ENCODE data around the gene SLC36A4. TPM values are rescaled to one million over a fixed set of nuclear protein-coding genes. Genes with fewer than 3 reads are reported as not detected.
"Not testable (repeated sequence)": the region's sequence is repeated elsewhere in the genome, so short reads cannot be mapped to it uniquely, and the experiment has no call there.

The SLC36A4 gene
- total RNA-seq, 1 donor: 34.1 TPM

DNA sequence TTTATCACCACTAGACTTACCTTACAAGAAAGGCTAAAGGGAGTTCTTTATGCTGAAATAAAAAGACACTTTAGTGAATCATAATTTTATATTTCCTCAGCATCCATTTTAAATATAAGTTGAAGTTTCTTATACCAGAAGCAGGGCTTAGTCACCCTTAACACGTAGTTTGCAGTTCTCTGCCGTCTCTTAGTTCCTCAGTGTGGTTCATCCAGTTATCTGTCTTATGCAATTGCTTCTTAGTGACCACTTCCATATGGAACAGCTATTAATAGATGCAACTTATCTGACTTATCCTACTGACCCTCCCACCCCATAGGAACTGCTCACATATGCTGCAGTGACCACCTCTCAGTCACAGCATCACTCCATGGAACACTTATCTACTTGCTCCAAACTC is 11.7 kb upstream of the SLC36A4 start:
- no peak overlapping the region for H3K4me3 ChIP-seq (ENCODE audit: low read length)
- no peaks in the 10 kb centered on the region for H3K27me3 ChIP-seq (ENCODE audit: insufficient read depth, low read length)
- H3K9me3 ChIP-seq (ENCODE audit: low read depth, low read length): no peaks in the 10 kb centered on the region
- H3K4me1 ChIP-seq (ENCODE audit: insufficient read depth, low read length): peaks cover 8% of the 10 kb centered on the region

DNA sequence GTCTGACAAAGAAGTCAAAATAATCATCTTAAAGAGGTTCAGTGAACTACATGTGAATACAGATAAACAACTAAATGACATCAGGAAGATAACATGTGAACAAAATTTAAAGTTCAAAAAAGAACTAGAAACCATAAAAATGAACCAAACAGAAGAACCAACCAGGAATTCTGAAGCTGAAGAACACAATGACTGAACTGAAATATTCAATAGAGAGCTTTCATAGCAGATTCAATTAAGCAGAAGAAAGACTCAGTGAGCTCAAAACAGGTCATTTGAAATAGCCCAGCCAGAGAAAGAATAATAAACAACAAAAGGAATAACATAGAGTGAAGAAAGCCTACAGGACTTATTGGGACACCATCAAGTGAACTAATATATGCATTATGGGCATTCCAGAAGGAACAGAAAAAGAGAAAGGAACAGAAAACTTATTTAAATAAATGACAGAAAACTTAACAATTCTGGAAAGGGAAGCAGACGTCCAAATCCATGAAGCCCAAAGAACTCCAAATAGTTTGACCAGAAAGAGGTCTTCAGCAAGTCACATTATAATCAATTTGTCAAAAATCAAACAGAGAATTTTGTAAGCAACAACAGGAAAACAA is 11.0 kb upstream of the SLC36A4 start:
- Histone ChIP-seq H3K4me1 (ENCODE audit: insufficient read depth, low read length) (peaks cover 8% of the 10 kb centered on the region), H3K9me3 (ENCODE audit: low read depth, low read length) (no peaks in the 10 kb centered on the region), H3K27me3 (ENCODE audit: insufficient read depth, low read length) (no peaks in the 10 kb centered on the region), H3K4me3 (ENCODE audit: low read length) (no peak overlapping the region)

DNA sequence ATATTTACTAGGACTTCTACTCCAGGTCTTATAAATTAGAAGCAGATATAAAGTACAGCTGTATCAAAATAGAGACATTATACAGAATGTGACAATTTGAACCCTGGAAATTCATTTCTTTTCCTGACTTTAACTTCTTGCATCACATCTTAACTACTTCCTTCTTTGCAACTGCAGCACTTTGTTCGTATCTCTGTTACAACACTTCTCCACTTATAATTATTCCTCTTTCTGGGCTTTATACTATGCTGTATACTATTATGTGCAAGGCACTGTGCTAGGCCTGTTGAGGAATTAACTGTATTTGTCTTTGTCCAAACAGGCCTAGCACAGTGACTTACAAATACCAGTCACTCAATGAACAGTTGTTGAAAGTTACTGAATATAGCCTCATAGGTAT is 1.8 kb upstream of the SLC36A4 start:
- no peaks in the 10 kb centered on the region for H3K9me3 ChIP-seq (ENCODE audit: low read depth, low read length)
- H3K27me3 ChIP-seq (ENCODE audit: insufficient read depth, low read length): peaks cover 3% of the 10 kb centered on the region
- H3K4me3 ChIP-seq (ENCODE audit: low read length): no peak overlapping the region
- H3K4me1 ChIP-seq (ENCODE audit: insufficient read depth, low read length): peaks cover 36% of the 10 kb centered on the region

- no peaks in the 10 kb centered on the region for H3K9me3 ChIP-seq (ENCODE audit: low read depth, low read length)
- peaks cover 3% of the 10 kb centered on the region for H3K27me3 ChIP-seq (ENCODE audit: insufficient read depth, low read length)
- H3K4me3 ChIP-seq (ENCODE audit: low read length): peak overlapping the region; percentile 69
- peaks cover 37% of the 10 kb centered on the region for H3K4me1 ChIP-seq (ENCODE audit: insufficient read depth, low read length)
Measured at GRCh38 chr11:93198215-93198845, 539 bp upstream of the SLC36A4 start.

DNA sequence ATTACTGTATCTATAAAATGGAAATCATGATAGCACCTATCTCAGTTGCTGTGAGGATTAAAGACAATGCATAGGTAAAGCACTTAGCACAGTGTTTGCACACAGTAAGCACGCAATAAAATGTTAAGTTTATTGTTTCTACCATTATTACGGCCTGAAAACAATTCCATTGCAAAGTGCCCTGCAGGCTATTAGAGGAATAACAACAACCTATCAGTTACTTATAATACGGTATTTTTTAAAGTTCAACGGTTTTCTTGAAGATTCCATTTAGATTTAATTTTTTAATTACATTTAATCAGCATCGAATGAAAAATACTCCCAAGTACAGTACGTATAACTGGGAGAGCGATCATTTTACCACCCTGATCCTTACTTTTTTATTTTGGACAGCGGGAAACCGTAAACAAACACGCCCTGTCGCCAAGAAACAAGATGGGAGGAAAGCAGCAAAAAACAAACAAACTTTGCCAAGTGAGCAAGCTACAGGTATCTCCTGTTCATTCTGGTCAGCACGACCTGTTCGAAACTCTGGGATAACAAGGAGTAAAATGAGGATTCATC is 893 bp downstream of the SLC36A4 start:
- Histone ChIP-seq H3K9me3 (ENCODE audit: low read depth, low read length) (no peaks in the 10 kb centered on the region), H3K27me3 (ENCODE audit: insufficient read depth, low read length) (peaks cover under 1% of the 10 kb centered on the region), H3K4me3 (ENCODE audit: low read length) (peak overlapping the region; percentile 69), H3K4me1 (ENCODE audit: insufficient read depth, low read length) (peaks cover 40% of the 10 kb centered on the region)

- no peaks in the 10 kb centered on the region for H3K9me3 ChIP-seq (ENCODE audit: low read depth, low read length)
- no peaks in the 10 kb centered on the region for H3K27me3 ChIP-seq (ENCODE audit: insufficient read depth, low read length)
- H3K4me3 ChIP-seq (ENCODE audit: low read length): no peak overlapping the region
- H3K4me1 ChIP-seq (ENCODE audit: insufficient read depth, low read length): peaks cover 25% of the 10 kb centered on the region
Measured at GRCh38 chr11:93194673-93195291, 3.0 kb downstream of the SLC36A4 start.

DNA sequence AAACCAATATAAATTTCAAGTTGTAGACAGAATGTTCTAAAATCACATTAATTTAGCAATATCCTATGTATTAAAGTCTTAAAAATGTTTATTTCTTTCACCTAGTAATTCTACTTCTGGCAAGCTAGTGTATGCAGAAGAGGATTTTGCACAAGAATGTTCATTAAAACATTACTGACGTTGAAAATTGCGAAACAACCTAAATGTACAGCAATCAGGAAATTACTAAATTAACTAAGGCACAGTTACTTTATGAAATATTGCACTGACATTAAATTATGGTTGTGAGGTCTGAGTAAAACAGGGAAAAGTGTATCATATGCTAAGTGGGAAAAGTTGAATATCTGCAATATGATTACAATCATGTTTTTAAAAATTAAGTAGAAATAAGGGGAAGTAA is 4.1 kb downstream of the SLC36A4 start:
- no peak overlapping the region for H3K4me3 ChIP-seq (ENCODE audit: low read length)
- H3K9me3 ChIP-seq (ENCODE audit: low read depth, low read length): no peaks in the 10 kb centered on the region
- H3K4me1 ChIP-seq (ENCODE audit: insufficient read depth, low read length): peaks cover 18% of the 10 kb centered on the region
- H3K27me3 ChIP-seq (ENCODE audit: insufficient read depth, low read length): no peaks in the 10 kb centered on the region

- Histone ChIP-seq H3K4me3 (ENCODE audit: low read length) (no peak overlapping the region), H3K4me1 (ENCODE audit: insufficient read depth, low read length) (peaks cover 13% of the 10 kb centered on the region), H3K9me3 (ENCODE audit: low read depth, low read length) (peaks cover 6% of the 10 kb centered on the region), H3K27me3 (ENCODE audit: insufficient read depth, low read length) (no peaks in the 10 kb centered on the region)
Measured at GRCh38 chr11:93192163-93192562, 5.6 kb downstream of the SLC36A4 start.

DNA sequence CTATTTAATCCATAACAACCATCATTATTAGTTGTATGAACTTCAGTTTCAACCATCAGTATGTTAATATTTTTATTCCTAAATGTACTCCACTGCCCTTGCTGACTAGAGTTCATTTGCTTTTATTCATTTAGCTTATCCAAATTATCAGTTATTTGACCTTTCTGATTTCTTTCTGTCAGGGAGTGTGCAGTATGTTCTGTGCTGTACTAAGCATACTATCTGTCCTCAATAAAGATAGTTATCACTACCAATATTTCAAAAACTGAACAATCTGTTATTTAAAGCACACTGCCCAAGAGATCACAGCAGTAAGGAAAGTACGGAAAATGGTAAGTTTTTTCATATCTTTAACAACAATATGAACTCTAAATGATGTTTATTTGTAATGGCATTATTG is 8.3 kb downstream of the SLC36A4 start:
- H3K4me1 ChIP-seq (ENCODE audit: insufficient read depth, low read length): peaks cover 4% of the 10 kb centered on the region

DNA sequence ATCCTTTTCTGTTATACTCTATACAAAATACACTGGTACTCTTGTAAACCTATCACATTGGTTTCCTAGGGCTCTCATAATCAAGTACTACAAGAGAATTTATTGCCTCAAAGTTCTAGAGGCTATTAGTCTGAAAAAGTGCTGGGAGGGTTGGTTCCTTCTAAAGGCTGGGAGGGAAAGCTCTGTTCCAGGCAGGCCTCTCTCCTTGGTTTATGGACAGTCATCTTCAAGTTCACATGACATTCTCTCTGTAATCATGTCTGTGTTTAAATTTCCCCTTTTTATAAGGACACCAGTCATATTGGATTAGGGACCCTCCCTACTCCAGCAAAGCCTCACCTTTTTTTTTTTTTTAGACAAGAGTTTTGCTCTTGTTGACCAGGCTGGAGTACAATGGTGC is 9.1 kb downstream of the SLC36A4 start:
- Histone ChIP-seq H3K9me3 (ENCODE audit: low read depth, low read length) (peaks cover 6% of the 10 kb centered on the region), H3K27me3 (ENCODE audit: insufficient read depth, low read length) (no peaks in the 10 kb centered on the region), H3K4me3 (ENCODE audit: low read length) (no peak overlapping the region), H3K4me1 (ENCODE audit: insufficient read depth, low read length) (peaks cover 4% of the 10 kb centered on the region)

More for the DNA sequence above, 8.3 kb downstream of the SLC36A4 start:
- Histone ChIP-seq H3K27me3 (ENCODE audit: insufficient read depth, low read length) (no peaks in the 10 kb centered on the region), H3K9me3 (ENCODE audit: low read depth, low read length) (peaks cover 6% of the 10 kb centered on the region), H3K4me3 (ENCODE audit: low read length) (no peak overlapping the region)

DNA sequence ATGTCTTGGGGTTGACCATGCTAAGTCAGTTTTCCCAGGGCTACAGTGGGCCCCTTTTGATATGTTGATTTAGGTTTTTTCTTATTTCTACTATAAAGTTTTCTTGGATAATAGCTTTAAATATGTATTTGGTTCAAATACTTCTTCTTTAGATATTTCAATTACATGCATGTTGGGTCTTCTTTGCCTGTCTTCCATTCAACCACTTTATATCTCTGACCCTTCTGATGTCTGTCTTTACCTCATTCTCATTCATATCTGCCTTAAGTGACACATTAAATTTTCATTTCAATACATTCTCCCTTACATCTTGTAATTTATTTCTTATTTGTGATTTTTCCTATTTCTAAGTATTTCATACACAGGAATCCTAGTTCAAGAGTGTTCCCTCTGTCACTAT is 10.5 kb downstream of the SLC36A4 start:
- H3K27me3 ChIP-seq (ENCODE audit: insufficient read depth, low read length): no peaks in the 10 kb centered on the region
- peaks cover 4% of the 10 kb centered on the region for H3K4me1 ChIP-seq (ENCODE audit: insufficient read depth, low read length)
- peaks cover 6% of the 10 kb centered on the region for H3K9me3 ChIP-seq (ENCODE audit: low read depth, low read length)
- H3K4me3 ChIP-seq (ENCODE audit: low read length): no peak overlapping the region

DNA sequence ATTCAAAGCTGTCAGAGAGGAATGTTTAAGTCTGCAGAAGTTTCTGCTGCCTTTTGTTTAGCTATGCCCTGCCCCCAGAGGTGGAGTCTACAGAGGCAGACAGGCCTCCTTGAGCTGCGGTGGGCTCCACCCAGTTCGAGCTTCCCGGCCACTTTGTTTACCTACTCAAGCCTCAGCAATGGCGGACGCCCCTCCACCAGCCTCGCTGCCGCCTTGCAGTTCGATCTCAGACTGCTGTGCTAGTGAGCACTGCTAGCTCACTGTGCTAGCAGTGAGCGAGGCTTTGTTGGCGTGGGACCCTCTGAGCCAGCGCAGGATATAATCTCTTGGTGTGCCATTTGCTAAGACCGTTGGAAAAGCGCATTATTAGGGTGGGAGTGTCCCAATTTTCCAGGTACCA is 19.9 kb downstream of the SLC36A4 start:
- not testable (repeated sequence) for H3K27me3 ChIP-seq (ENCODE audit: insufficient read depth, low read length); H3K9me3 ChIP-seq (ENCODE audit: low read depth, low read length); H3K4me1 ChIP-seq (ENCODE audit: insufficient read depth, low read length); H3K4me3 ChIP-seq (ENCODE audit: low read length)

DNA sequence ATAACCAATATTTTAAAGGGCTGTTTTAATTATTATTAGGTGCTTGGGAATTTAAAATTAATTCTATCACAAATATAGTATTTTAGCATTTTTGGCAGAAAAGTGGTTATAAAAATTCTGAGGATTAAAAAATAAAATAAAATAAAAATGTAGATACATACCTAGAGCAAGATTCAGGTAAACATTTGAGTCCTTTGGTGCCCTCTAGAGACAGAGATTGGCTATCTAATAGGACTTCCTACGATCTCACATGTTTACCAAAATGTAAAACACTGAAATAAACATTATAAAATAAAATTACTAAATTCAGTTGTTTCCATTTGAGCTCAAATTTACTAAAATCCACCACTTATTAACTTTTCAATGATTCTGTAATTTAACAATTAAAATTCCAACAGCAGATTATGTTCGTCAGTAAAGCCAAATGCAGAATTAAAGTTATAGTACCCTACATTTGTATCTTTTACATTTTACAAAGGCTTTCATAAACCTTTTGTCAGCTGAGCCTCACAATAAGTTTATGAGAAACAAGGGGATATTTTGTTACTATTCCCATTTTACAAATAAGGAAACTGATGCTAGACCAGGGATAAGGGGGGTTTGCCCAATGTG is 27.7 kb downstream of the SLC36A4 start:
- Histone ChIP-seq H3K4me3 (ENCODE audit: low read length) (no peak overlapping the region), H3K4me1 (ENCODE audit: insufficient read depth, low read length) (no peaks in the 10 kb centered on the region), H3K9me3 (ENCODE audit: low read depth, low read length) (no peaks in the 10 kb centered on the region), H3K27me3 (ENCODE audit: insufficient read depth, low read length) (no peaks in the 10 kb centered on the region)

DNA sequence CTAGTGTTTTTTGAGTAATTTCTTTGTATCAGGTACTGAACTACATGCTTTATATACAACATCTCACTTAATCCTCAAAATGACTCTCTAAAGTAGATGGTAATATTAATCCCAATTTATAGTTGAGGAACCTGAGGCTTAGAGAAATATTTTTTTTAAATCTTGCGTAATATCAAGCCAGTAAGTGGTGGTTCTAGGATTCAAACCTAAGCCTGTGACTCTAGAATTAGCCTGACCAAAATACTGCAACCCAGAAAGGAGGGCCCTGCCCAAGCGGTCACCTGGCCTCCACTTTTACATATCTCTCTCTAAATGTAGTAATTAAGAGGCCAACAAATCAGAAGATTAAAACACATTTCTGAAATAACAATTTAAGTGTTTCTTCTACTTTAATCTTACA is 28.6 kb downstream of the SLC36A4 start:
- H3K9me3 ChIP-seq (ENCODE audit: low read depth, low read length): no peaks in the 10 kb centered on the region
- no peak overlapping the region for H3K4me3 ChIP-seq (ENCODE audit: low read length)
- H3K27me3 ChIP-seq (ENCODE audit: insufficient read depth, low read length): no peaks in the 10 kb centered on the region
- H3K4me1 ChIP-seq (ENCODE audit: insufficient read depth, low read length): no peaks in the 10 kb centered on the region

GRCh38 chr11:93166862-93167261 is 30.9 kb downstream of the SLC36A4 start:
- H3K27me3 ChIP-seq (ENCODE audit: insufficient read depth, low read length): no peaks in the 10 kb centered on the region
- no peaks in the 10 kb centered on the region for H3K4me1 ChIP-seq (ENCODE audit: insufficient read depth, low read length)
- H3K4me3 ChIP-seq (ENCODE audit: low read length): no peak overlapping the region
- H3K9me3 ChIP-seq (ENCODE audit: low read depth, low read length): no peaks in the 10 kb centered on the region

All from mononuclear cell (primary cell).